GM23338 (cell line): ENCODE results near the gene YOD1. TPM values are rescaled to one million over a fixed set of nuclear protein-coding genes. Genes with fewer than 3 reads are reported as not detected.

ENCODE experiments used
- ATAC-seq: fragments of 200-7000 bp; cut with Tn5 transposase; 3 replicates; pipeline ENCODE4 v1.9.1; 2020
- DNase-seq: peaks from one replicate; pipeline ENCODE4 v3.0.0-alpha.2; 2015; ENCODE audit warnings: low spot score
- H2AFZ ChIP-seq: fragments of 200-600 bp; sonication (generic); 2 replicates; pipeline ENCODE4 v1.8.0; 2016; ENCODE audit warnings: antibody characterized with exemption, mild to moderate bottlenecking, moderate library complexity
- H3F3A ChIP-seq: fragments of 200-600 bp; sonication (generic); replicated peaks from 2 replicates; pipeline ENCODE4 v1.8.0; 2017; ENCODE audit warnings: antibody characterized with exemption, mixed run types, low read depth
- H3K27ac ChIP-seq: fragments of 200-600 bp; sonication (generic); 2 replicates; pipeline ENCODE4 v1.6.1; 2016; ENCODE audit warnings: low read depth
- H3K27me3 ChIP-seq: fragments of 200-600 bp; sonication (generic); 2 replicates; pipeline ENCODE4 v1.8.0; 2016; ENCODE audit warnings: mild to moderate bottlenecking, mixed run types, moderate library complexity; ENCODE audit not compliant: insufficient read depth
- H3K36me3 ChIP-seq: fragments of 200-600 bp; sonication (generic); 2 replicates; pipeline ENCODE4 v1.8.0; 2016; ENCODE audit warnings: mild to moderate bottlenecking; ENCODE audit not compliant: insufficient read depth
- H3K4me1 ChIP-seq: fragments of 200-600 bp; sonication (generic); 2 replicates; pipeline ENCODE4 v1.8.0; 2016; ENCODE audit warnings: mild to moderate bottlenecking, moderate library complexity; ENCODE audit not compliant: insufficient read depth
- H3K4me2 ChIP-seq: fragments of 200-600 bp; sonication (generic); 2 replicates; pipeline ENCODE4 v1.7.1; 2017; ENCODE audit warnings: mixed run types
- H3K4me3 ChIP-seq: fragments of 200-600 bp; sonication (generic); 2 replicates; pipeline ENCODE4 v1.6.1; 2016; ENCODE audit warnings: mixed run types
- H3K79me2 ChIP-seq: fragments of 200-600 bp; sonication (generic); replicated peaks from 2 replicates; pipeline ENCODE4 v1.8.0; 2017; ENCODE audit warnings: mild to moderate bottlenecking; ENCODE audit not compliant: insufficient read depth
- H3K9me2 ChIP-seq: fragments of 200-600 bp; sonication (generic); 2 replicates; pipeline ENCODE4 v1.8.0; 2017; ENCODE audit not compliant: insufficient read depth
- H4K20me1 ChIP-seq: fragments of 200-600 bp; sonication (generic); replicated peaks from 2 replicates; pipeline ENCODE4 v1.8.0; 2017; ENCODE audit warnings: mild to moderate bottlenecking; ENCODE audit not compliant: insufficient read depth
- H3K27ac Mint-ChIP-seq: 2 replicates; pipeline ENCODE4 v1.8.0; 2020; ENCODE audit warnings: inconsistent platforms, mild to moderate bottlenecking, moderate library complexity, mixed read lengths
- H3K27me3 Mint-ChIP-seq: 3 replicates; pipeline ENCODE4 v1.8.0; 2022; ENCODE audit warnings: low read depth, mild to moderate bottlenecking, moderate library complexity, mixed read lengths, inconsistent platforms; ENCODE audit not compliant: insufficient read depth, poor library complexity
- H3K36me3 Mint-ChIP-seq: 3 replicates; pipeline ENCODE4 v1.8.0; 2021; ENCODE audit warnings: low read depth, mild to moderate bottlenecking, inconsistent platforms, moderate library complexity, mixed read lengths
- H3K4me1 Mint-ChIP-seq: 3 replicates; pipeline ENCODE4 v1.8.0; 2020; ENCODE audit warnings: mild to moderate bottlenecking, inconsistent platforms, mixed read lengths
- H3K4me3 Mint-ChIP-seq: 3 replicates; pipeline ENCODE4 v1.8.0; 2021; ENCODE audit warnings: moderate library complexity, mild to moderate bottlenecking, inconsistent platforms, mixed read lengths
- H3K9me3 Mint-ChIP-seq: 3 replicates; pipeline ENCODE4 v1.8.0; 2020; ENCODE audit warnings: moderate library complexity, mild to moderate bottlenecking, inconsistent platforms, mixed read lengths
- CTCF ChIP-seq, 2 experiments: fragments of 200-600 bp in 1 of 2; sonication (generic) in 1 of 2; conservative IDR thresholded peaks; 2 replicates each; pipeline versions ENCODE4 v1.5.1 to v1.6.1; 2016 to 2017; ENCODE audit warnings: antibody characterized with exemption in 2 of 2, low read depth in 2 of 2, mild to moderate bottlenecking in 2 of 2, moderate library complexity in 1 of 2
- EZH2 ChIP-seq: fragments of 200-600 bp; sonication (generic); IDR thresholded peaks from one replicate; pipeline ENCODE4 v1.8.0; 2017; ENCODE audit warnings: antibody characterized with exemption, mild to moderate bottlenecking, low read depth; ENCODE audit not compliant: unreplicated experiment
- EZH2phosphoT487 ChIP-seq: fragments of 200-600 bp; sonication (generic); IDR thresholded peaks from one replicate; pipeline ENCODE4 v1.8.1; 2018; ENCODE audit warnings: antibody characterized with exemption; ENCODE audit not compliant: unreplicated experiment
- POLR2AphosphoS5 ChIP-seq: IDR thresholded peaks from 2 replicates; pipeline ENCODE4 v1.6.1; 2016; ENCODE audit warnings: antibody characterized with exemption, low read depth
- REST ChIP-seq: IDR thresholded peaks from one replicate; pipeline ENCODE4 v1.6.1; 2018; ENCODE audit warnings: antibody characterized with exemption; ENCODE audit not compliant: unreplicated experiment
- polyA plus RNA-seq: library from polyadenylated mRNA; unstranded; fragments of >200 nt; fragmentation: Nextera tagmentation; extraction: Ambion mirVana; gene quantifications from 2 replicates; pipeline ENCODE4 v1.2.1, GENCODE V29; 2016
- total RNA-seq: library from RNA; depleted of rRNA; stranded (reverse); fragments of >200 nt; shearing (Covaris generic); gene quantifications from 2 replicates; pipeline ENCODE4 v1.2.3, GENCODE V29; 2014
- TF ChIP-seq, protein P1 (sequence below): fragments of 250-450 bp; sonication (Bioruptor Pico); IDR thresholded peaks from 2 replicates; pipeline ENCODE4 v1.5.0; 2020; ENCODE audit warnings: mild to moderate bottlenecking, moderate library complexity

Gene YOD1
- total and polyA plus RNA-seq, 2 experiments from 2014 or later: 4.6 to 21.9 TPM

GRCh38 chr1:207004931-207005830, 45.8 kb downstream of the YOD1 start:
- no peaks in the 10 kb centered on the region for H3K36me3 Mint-ChIP-seq
- H2AFZ ChIP-seq: no peak overlapping the region
- ATAC-seq: peak; percentile 96

More at GRCh38 chr1:207004931-207005830, 45.8 kb downstream of the YOD1 start:
- Mint-ChIP-seq H3K4me3 (no peak overlapping the region), H3K27ac (no peak overlapping the region), H3K4me1 (peaks cover 8% of the 10 kb centered on the region; the same call in 2 of the 3 replicates), H3K9me3 (no peaks in the 10 kb centered on the region), H3K27me3 (peaks cover 5% of the 10 kb centered on the region)
- Histone ChIP-seq H3K4me1 (no peaks in the 10 kb centered on the region), H3K27ac (no peak overlapping the region), H3K79me2 (no peaks in the 10 kb centered on the region), H3K36me3 (no peaks in the 10 kb centered on the region), H3K9me2 (no peaks in the 10 kb centered on the region), H3K4me2 (no peak overlapping the region), H3F3A (no peaks in the 10 kb centered on the region), H4K20me1 (no peaks in the 10 kb centered on the region), H3K27me3 (no peaks in the 10 kb centered on the region), H3K4me3 (no peak overlapping the region)
- DNase-seq: peak; percentile 92
- TF ChIP-seq REST (no peak), EZH2 (no peak), CTCF (conservative IDR thresholded peaks at IDR 0.05; ENCODE audit: low read depth in 2 of 2) (peak; percentile 75 to 94), EZH2phosphoT487 (no peak), POLR2AphosphoS5 (no peak)
- TF ChIP-seq, protein P1, sequence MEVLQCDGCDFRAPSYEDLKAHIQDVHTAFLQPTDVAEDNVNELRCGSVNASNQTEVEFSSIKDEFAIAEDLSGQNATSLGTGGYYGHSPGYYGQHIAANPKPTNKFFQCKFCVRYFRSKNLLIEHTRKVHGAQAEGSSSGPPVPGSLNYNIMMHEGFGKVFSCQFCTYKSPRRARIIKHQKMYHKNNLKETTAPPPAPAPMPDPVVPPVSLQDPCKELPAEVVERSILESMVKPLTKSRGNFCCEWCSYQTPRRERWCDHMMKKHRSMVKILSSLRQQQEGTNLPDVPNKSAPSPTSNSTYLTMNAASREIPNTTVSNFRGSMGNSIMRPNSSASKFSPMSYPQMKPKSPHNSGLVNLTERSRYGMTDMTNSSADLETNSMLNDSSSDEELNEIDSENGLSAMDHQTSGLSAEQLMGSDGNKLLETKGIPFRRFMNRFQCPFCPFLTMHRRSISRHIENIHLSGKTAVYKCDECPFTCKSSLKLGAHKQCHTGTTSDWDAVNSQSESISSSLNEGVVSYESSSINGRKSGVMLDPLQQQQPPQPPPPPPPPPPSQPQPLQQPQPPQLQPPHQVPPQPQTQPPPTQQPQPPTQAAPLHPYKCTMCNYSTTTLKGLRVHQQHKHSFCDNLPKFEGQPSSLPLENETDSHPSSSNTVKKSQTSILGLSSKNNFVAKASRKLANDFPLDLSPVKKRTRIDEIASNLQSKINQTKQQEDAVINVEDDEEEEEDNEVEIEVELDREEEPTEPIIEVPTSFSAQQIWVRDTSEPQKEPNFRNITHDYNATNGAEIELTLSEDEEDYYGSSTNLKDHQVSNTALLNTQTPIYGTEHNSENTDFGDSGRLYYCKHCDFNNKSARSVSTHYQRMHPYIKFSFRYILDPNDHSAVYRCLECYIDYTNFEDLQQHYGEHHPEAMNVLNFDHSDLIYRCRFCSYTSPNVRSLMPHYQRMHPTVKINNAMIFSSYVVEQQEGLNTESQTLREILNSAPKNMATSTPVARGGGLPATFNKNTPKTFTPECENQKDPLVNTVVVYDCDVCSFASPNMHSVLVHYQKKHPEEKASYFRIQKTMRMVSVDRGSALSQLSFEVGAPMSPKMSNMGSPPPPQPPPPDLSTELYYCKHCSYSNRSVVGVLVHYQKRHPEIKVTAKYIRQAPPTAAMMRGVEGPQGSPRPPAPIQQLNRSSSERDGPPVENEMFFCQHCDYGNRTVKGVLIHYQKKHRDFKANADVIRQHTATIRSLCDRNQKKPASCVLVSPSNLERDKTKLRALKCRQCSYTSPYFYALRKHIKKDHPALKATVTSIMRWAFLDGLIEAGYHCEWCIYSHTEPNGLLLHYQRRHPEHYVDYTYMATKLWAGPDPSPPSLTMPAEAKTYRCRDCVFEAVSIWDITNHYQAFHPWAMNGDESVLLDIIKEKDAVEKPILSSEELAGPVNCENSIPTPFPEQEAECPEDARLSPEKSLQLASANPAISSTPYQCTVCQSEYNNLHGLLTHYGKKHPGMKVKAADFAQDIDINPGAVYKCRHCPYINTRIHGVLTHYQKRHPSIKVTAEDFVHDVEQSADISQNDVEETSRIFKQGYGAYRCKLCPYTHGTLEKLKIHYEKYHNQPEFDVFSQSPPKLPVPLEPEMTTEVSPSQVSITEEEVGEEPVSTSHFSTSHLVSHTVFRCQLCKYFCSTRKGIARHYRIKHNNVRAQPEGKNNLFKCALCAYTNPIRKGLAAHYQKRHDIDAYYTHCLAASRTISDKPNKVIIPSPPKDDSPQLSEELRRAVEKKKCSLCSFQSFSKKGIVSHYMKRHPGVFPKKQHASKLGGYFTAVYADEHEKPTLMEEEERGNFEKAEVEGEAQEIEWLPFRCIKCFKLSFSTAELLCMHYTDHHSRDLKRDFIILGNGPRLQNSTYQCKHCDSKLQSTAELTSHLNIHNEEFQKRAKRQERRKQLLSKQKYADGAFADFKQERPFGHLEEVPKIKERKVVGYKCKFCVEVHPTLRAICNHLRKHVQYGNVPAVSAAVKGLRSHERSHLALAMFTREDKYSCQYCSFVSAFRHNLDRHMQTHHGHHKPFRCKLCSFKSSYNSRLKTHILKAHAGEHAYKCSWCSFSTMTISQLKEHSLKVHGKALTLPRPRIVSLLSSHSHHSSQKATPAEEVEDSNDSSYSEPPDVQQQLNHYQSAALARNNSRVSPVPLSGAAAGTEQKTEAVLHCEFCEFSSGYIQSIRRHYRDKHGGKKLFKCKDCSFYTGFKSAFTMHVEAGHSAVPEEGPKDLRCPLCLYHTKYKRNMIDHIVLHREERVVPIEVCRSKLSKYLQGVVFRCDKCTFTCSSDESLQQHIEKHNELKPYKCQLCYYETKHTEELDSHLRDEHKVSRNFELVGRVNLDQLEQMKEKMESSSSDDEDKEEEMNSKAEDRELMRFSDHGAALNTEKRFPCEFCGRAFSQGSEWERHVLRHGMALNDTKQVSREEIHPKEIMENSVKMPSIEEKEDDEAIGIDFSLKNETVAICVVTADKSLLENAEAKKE (CRISPR knock-in tag): peak; percentile 69
